ENCODE measurements around the gene SLFNL1.

SLFNL1 gene

GRCh38 chr1:40985161-40985560 lies 36.4 kb downstream of the SLFNL1 start:
- DNase-seq: no peak

- DNase-seq: no peak
Observed at GRCh38 chr1:40984531-40984930, 37.0 kb downstream of the SLFNL1 start.

- no peak for DNase-seq
Observed at GRCh38 chr1:40984066-40984465, 37.5 kb downstream of the SLFNL1 start.

- DNase-seq: no peak
Observed at GRCh38 chr1:40983286-40983685, 38.2 kb downstream of the SLFNL1 start.

- DNase-seq: no peak
Observed at GRCh38 chr1:40982721-40983120, 38.8 kb downstream of the SLFNL1 start.

GRCh38 chr1:40981691-40982448 lies 39.7 kb downstream of the SLFNL1 start:
- DNase-seq: no peak

- peak; percentile 36 to 41 for DNase-seq
Observed at GRCh38 chr1:40980453-40981121, 40.9 kb downstream of the SLFNL1 start.

GRCh38 chr1:40980068-40980452 lies 41.5 kb downstream of the SLFNL1 start:
- peak in 1 of 2 donors; percentile 31 for DNase-seq

GRCh38 chr1:40979241-40980067 lies 42.1 kb downstream of the SLFNL1 start, which contains the start of gene CTPS1:
CTPS1 (plus strand) TSS chr1:40979696; CDS start chr1:40983291, 3,595 bp downstream.
- peak; percentile 96 for DNase-seq

- no peak for DNase-seq
Observed at GRCh38 chr1:40978886-40979240, 42.7 kb downstream of the SLFNL1 start.

- no peak for DNase-seq
Observed at GRCh38 chr1:40977716-40978115, 43.8 kb downstream of the SLFNL1 start.

GRCh38 chr1:40976952-40977690 lies 44.4 kb downstream of the SLFNL1 start:
- DNase-seq: no peak

GRCh38 chr1:40974945-40975344 lies 46.6 kb downstream of the SLFNL1 start:
- DNase-seq: no peak

- DNase-seq: no peak
Observed at GRCh38 chr1:40973912-40974311, 47.6 kb downstream of the SLFNL1 start.

GRCh38 chr1:40971966-40972365 lies 49.6 kb downstream of the SLFNL1 start:
- DNase-seq: no peak

GRCh38 chr1:40969445-40969844 lies 52.1 kb downstream of the SLFNL1 start:
- no peak for DNase-seq

GRCh38 chr1:40966417-40966816 lies 55.1 kb downstream of the SLFNL1 start:
- DNase-seq: no peak

Data from stimulated activated CD4-positive, alpha-beta T cell treated with anti-CD3 and anti-CD28 coated beads, Interleukin-2, amount 100 ng/mL, for 48 hours (primary cell).